ENCODE data around the gene HLA-DRA.

DNA sequence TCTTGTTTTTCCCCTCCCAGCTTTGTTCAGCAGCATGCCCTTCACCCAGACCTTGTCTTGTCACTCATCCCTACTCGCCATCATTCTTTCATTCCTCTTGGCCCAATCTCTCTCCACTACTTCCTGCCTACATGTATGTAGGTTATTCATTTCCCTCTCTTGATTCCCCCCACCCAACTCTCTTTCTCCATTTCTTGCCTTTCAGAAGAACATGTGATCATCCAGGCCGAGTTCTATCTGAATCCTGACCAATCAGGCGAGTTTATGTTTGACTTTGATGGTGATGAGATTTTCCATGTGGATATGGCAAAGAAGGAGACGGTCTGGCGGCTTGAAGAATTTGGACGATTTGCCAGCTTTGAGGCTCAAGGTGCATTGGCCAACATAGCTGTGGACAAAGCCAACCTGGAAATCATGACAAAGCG lies 2.6 kb downstream of the HLA-DRA start:
- TF ChIP-seq, protein P1, sequence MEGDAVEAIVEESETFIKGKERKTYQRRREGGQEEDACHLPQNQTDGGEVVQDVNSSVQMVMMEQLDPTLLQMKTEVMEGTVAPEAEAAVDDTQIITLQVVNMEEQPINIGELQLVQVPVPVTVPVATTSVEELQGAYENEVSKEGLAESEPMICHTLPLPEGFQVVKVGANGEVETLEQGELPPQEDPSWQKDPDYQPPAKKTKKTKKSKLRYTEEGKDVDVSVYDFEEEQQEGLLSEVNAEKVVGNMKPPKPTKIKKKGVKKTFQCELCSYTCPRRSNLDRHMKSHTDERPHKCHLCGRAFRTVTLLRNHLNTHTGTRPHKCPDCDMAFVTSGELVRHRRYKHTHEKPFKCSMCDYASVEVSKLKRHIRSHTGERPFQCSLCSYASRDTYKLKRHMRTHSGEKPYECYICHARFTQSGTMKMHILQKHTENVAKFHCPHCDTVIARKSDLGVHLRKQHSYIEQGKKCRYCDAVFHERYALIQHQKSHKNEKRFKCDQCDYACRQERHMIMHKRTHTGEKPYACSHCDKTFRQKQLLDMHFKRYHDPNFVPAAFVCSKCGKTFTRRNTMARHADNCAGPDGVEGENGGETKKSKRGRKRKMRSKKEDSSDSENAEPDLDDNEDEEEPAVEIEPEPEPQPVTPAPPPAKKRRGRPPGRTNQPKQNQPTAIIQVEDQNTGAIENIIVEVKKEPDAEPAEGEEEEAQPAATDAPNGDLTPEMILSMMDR (IDR thresholded peaks at IDR 0.05), result no peak
- TF ChIP-seq, protein P2, sequence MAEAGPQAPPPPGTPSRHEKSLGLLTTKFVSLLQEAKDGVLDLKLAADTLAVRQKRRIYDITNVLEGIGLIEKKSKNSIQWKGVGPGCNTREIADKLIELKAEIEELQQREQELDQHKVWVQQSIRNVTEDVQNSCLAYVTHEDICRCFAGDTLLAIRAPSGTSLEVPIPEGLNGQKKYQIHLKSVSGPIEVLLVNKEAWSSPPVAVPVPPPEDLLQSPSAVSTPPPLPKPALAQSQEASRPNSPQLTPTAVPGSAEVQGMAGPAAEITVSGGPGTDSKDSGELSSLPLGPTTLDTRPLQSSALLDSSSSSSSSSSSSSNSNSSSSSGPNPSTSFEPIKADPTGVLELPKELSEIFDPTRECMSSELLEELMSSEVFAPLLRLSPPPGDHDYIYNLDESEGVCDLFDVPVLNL (CRISPR knock-in tag; IDR thresholded peaks at IDR 0.05; ENCODE audit: borderline replicate concordance, low read depth), result no peak
- TF ChIP-seq NFYB (CRISPR knock-in tag; conservative IDR thresholded peaks at IDR 0.05; ENCODE audit: low read depth), result no peak
- TF ChIP-seq, protein P3, sequence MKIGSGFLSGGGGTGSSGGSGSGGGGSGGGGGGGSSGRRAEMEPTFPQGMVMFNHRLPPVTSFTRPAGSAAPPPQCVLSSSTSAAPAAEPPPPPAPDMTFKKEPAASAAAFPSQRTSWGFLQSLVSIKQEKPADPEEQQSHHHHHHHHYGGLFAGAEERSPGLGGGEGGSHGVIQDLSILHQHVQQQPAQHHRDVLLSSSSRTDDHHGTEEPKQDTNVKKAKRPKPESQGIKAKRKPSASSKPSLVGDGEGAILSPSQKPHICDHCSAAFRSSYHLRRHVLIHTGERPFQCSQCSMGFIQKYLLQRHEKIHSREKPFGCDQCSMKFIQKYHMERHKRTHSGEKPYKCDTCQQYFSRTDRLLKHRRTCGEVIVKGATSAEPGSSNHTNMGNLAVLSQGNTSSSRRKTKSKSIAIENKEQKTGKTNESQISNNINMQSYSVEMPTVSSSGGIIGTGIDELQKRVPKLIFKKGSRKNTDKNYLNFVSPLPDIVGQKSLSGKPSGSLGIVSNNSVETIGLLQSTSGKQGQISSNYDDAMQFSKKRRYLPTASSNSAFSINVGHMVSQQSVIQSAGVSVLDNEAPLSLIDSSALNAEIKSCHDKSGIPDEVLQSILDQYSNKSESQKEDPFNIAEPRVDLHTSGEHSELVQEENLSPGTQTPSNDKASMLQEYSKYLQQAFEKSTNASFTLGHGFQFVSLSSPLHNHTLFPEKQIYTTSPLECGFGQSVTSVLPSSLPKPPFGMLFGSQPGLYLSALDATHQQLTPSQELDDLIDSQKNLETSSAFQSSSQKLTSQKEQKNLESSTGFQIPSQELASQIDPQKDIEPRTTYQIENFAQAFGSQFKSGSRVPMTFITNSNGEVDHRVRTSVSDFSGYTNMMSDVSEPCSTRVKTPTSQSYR (CRISPR knock-in tag; IDR thresholded peaks at IDR 0.05), result no peak
- TF ChIP-seq KAT7 (CRISPR knock-in tag; IDR thresholded peaks at IDR 0.05; ENCODE audit: borderline replicate concordance), result no peak
